ENCODE measurements around the gene TSNAX. TPM values are rescaled to one million over a fixed set of nuclear protein-coding genes. Genes with fewer than 3 reads are reported as not detected.

TSNAX gene
- total RNA-seq, 2 experiments from 2014 or later = 33.5 to 35.7 TPM

- no peak overlapping the region for H3K4me3 ChIP-seq (ENCODE audit: low read length)
- no peaks in the 10 kb centered on the region for H3K9me3 ChIP-seq (ENCODE audit: control insufficient read depth in 1 of 2, insufficient read depth in 1 of 2, low read length in 2 of 2)
- ChIA-PET POLR2A (interaction anchor here (0.7 kb wide), 1 partner anchor 28 kb away, joined by 3 read pairs; no protein-coding TSS in a partner anchor), CTCF (no interaction called here)
- ATAC-seq (ENCODE audit: poor library complexity) (no peak), DNase-seq (no peak)
- H3K9me3 Mint-ChIP-seq = no peaks in the 10 kb centered on the region
- H3K27me3 ChIP-seq (ENCODE audit: control insufficient read depth in 1 of 2, insufficient read depth in 2 of 2, low read length in 2 of 2) = no peaks in the 10 kb centered on the region
- no peak overlapping the region for H3K4me3 Mint-ChIP-seq
- H3K4me1 ChIP-seq (ENCODE audit: insufficient read depth, low read length) = no peaks in the 10 kb centered on the region
- no peaks in the 10 kb centered on the region for H3K27me3 Mint-ChIP-seq
- TF ChIP-seq, protein P1, sequence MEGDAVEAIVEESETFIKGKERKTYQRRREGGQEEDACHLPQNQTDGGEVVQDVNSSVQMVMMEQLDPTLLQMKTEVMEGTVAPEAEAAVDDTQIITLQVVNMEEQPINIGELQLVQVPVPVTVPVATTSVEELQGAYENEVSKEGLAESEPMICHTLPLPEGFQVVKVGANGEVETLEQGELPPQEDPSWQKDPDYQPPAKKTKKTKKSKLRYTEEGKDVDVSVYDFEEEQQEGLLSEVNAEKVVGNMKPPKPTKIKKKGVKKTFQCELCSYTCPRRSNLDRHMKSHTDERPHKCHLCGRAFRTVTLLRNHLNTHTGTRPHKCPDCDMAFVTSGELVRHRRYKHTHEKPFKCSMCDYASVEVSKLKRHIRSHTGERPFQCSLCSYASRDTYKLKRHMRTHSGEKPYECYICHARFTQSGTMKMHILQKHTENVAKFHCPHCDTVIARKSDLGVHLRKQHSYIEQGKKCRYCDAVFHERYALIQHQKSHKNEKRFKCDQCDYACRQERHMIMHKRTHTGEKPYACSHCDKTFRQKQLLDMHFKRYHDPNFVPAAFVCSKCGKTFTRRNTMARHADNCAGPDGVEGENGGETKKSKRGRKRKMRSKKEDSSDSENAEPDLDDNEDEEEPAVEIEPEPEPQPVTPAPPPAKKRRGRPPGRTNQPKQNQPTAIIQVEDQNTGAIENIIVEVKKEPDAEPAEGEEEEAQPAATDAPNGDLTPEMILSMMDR (IDR thresholded peaks at IDR 0.05) = no peak
- intact Hi-C loops (cut with DNase I, micrococcal nuclease) = loop anchor here in 1 of 2 experiments (10.0 kb wide), 1 partner anchor 172 kb away; the partner anchor contains the start of gene EGLN1
- H3K4me1 Mint-ChIP-seq (ENCODE audit: low read depth) = no peaks in the 10 kb centered on the region
- no peak overlapping the region for H3K27ac ChIP-seq (ENCODE audit: low read depth in 1 of 2, low read length in 2 of 2)
- H3K36me3 Mint-ChIP-seq (ENCODE audit: low read depth) = no peaks in the 10 kb centered on the region
- no peak overlapping the region for H3K27ac Mint-ChIP-seq
- no peaks in the 10 kb centered on the region for H3K36me3 ChIP-seq (ENCODE audit: insufficient read depth, low read length)
These were observed 67.9 kb downstream of the TSNAX start for GRCh38 chr1:231596337-231596791.

DNA sequence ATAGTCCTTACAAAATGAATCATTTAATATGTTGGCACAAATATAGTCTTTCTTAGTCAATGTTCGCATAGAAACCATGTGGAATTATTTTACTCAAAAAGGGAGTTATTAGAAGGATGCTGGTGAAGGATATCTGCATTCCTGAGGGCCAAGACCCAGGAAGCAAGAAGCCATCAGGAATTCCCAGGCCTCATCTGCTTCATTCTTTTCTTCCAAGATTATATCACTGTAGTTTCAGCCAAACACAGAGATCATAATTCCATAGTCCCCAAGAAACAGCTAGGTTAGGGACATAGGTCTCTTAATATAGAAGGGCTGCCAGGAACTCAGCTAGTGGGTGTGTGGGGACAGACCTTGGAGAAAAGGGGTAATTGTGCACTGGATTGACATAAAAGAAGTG is 69.5 kb downstream of the TSNAX start:
- TF ChIP-seq, protein P1 (IDR thresholded peaks at IDR 0.05) = no peak
- H3K9me3 ChIP-seq (ENCODE audit: control insufficient read depth in 1 of 2, insufficient read depth in 1 of 2, low read length in 2 of 2) = no peaks in the 10 kb centered on the region
- CTCF ChIA-PET = interaction anchor here (0.7 kb wide), 1 partner anchor 215 kb away, joined by 6 read pairs; no protein-coding TSS in a partner anchor

GRCh38 chr1:231600458-231600976 is 72.0 kb downstream of the TSNAX start:
- Mint-ChIP-seq H3K27me3 (no peaks in the 10 kb centered on the region), H3K9me3 (no peaks in the 10 kb centered on the region), H3K36me3 (ENCODE audit: low read depth) (no peaks in the 10 kb centered on the region), H3K4me3 (no peak overlapping the region), H3K4me1 (ENCODE audit: low read depth) (peaks cover 10% of the 10 kb centered on the region), H3K27ac (no peak overlapping the region)
- Histone ChIP-seq H3K36me3 (ENCODE audit: insufficient read depth, low read length) (no peaks in the 10 kb centered on the region), H3K27ac (ENCODE audit: low read depth in 1 of 2, low read length in 2 of 2) (no peak overlapping the region), H3K4me1 (ENCODE audit: insufficient read depth, low read length) (peaks cover 4% of the 10 kb centered on the region), H3K4me3 (ENCODE audit: low read length) (no peak overlapping the region), H3K9me3 (ENCODE audit: control insufficient read depth in 1 of 2, insufficient read depth in 1 of 2, low read length in 2 of 2) (no peaks in the 10 kb centered on the region), H3K27me3 (ENCODE audit: control insufficient read depth in 1 of 2, insufficient read depth in 2 of 2, low read length in 2 of 2) (no peaks in the 10 kb centered on the region)
- intact Hi-C loops (cut with DNase I, micrococcal nuclease) = loop anchor here in 1 of 2 experiments (2.0 to 5.0 kb wide), 2 partner anchors 242 to 358 kb away; partner anchors contain the start of gene GNPAT
- ATAC-seq (ENCODE audit: poor library complexity) = no peak
- POLR2A ChIA-PET = interaction anchor here (1.2 kb wide), 1 partner anchor 12 kb away, joined by 3 read pairs; no protein-coding TSS in a partner anchor
- TF ChIP-seq, protein P1 (IDR thresholded peaks at IDR 0.05) = no peak
- CTCF ChIA-PET = interaction anchor here (1.7 kb wide), 1 partner anchor 243 kb away, joined by 4 read pairs; no protein-coding TSS in a partner anchor
- no peak for DNase-seq

More for the DNA sequence above, 69.5 kb downstream of the TSNAX start:
- Mint-ChIP-seq H3K27me3 (no peaks in the 10 kb centered on the region), H3K27ac (no peak overlapping the region), H3K36me3 (ENCODE audit: low read depth) (no peaks in the 10 kb centered on the region), H3K9me3 (no peaks in the 10 kb centered on the region), H3K4me3 (no peak overlapping the region), H3K4me1 (ENCODE audit: low read depth) (no peaks in the 10 kb centered on the region)
- no peak overlapping the region for H3K27ac ChIP-seq (ENCODE audit: low read depth in 1 of 2, low read length in 2 of 2)
- no peaks in the 10 kb centered on the region for H3K36me3 ChIP-seq (ENCODE audit: insufficient read depth, low read length)
- POLR2A ChIA-PET = no interaction called here
- intact Hi-C loops (cut with DNase I, micrococcal nuclease) = loop anchor here in 1 of 2 experiments (10.0 kb wide), 1 partner anchor 173 kb away; the partner anchor contains the start of gene EGLN1
- H3K4me3 ChIP-seq (ENCODE audit: low read length) = no peak overlapping the region
- H3K27me3 ChIP-seq (ENCODE audit: control insufficient read depth in 1 of 2, insufficient read depth in 2 of 2, low read length in 2 of 2) = no peaks in the 10 kb centered on the region
- DNase-seq (no peak), ATAC-seq (ENCODE audit: poor library complexity) (no peak)
- H3K4me1 ChIP-seq (ENCODE audit: insufficient read depth, low read length) = no peaks in the 10 kb centered on the region
